GM06990 (cell line): ENCODE results near the gene TSACC.
"Not testable (repeated sequence)": the region's sequence is repeated elsewhere in the genome, so short reads cannot be mapped to it uniquely, and the experiment has no call there.

ENCODE experiments used
- DNase-seq: peaks from one replicate; pipeline ENCODE4 v3.0.0-alpha.2; 2011; ENCODE audit not compliant: insufficient read length; ENCODE audit errors: extremely low read depth
- H3K27me3 ChIP-seq: replicated peaks from 2 replicates; pipeline ENCODE4 v1.6.0; 2011; ENCODE audit warnings: low read length; ENCODE audit not compliant: control insufficient read depth, insufficient read depth
- H3K36me3 ChIP-seq: 2 replicates; pipeline ENCODE4 v1.5.1; 2011; ENCODE audit warnings: low read length; ENCODE audit not compliant: control insufficient read depth, insufficient read depth
- H3K4me3 ChIP-seq: replicated peaks from 2 replicates; pipeline ENCODE4 v1.5.1; 2011; ENCODE audit warnings: low read depth, mild to moderate bottlenecking, control low read depth, low read length
- TF ChIP-seq, protein P1 (sequence below): IDR thresholded peaks from 2 replicates; pipeline ENCODE4 v1.5.1; 2011; ENCODE audit warnings: low read length, control low read depth, mild to moderate bottlenecking, inconsistent platforms; ENCODE audit not compliant: insufficient read depth, poor library complexity, severe bottlenecking

TSACC gene

GRCh38 chr1:156310962-156311361 is 27.4 kb upstream of the TSACC start:
- Histone ChIP-seq H3K36me3 (peaks cover 23% of the 10 kb centered on the region), H3K27me3 (no peaks in the 10 kb centered on the region), H3K4me3 (no peak overlapping the region)
- no peak for DNase-seq
- TF ChIP-seq, protein P1, sequence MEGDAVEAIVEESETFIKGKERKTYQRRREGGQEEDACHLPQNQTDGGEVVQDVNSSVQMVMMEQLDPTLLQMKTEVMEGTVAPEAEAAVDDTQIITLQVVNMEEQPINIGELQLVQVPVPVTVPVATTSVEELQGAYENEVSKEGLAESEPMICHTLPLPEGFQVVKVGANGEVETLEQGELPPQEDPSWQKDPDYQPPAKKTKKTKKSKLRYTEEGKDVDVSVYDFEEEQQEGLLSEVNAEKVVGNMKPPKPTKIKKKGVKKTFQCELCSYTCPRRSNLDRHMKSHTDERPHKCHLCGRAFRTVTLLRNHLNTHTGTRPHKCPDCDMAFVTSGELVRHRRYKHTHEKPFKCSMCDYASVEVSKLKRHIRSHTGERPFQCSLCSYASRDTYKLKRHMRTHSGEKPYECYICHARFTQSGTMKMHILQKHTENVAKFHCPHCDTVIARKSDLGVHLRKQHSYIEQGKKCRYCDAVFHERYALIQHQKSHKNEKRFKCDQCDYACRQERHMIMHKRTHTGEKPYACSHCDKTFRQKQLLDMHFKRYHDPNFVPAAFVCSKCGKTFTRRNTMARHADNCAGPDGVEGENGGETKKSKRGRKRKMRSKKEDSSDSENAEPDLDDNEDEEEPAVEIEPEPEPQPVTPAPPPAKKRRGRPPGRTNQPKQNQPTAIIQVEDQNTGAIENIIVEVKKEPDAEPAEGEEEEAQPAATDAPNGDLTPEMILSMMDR: no peak

DNA sequence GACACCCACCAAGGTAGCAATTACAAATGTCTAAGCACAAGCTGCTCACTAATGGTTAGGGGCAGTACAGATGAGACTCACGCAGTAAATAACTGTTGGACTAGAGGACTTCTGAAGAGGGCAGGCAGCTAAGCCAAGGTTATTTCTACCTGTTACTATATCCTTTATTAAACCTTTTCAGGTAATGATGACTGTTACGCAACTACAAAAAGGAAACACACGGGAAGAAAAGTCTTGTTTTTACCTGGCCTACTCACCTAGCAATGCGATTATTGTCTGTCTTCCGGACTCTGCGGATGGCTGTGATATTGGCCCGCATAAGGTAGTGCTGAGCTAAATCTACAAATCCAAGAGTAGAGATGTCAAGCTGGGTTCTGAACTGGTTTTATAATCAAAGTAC is 21.4 kb upstream of the TSACC start:
- DNase-seq: no peak
- H3K36me3 ChIP-seq: peaks cover 29% of the 10 kb centered on the region
- H3K4me3 ChIP-seq: no peak overlapping the region
- no peaks in the 10 kb centered on the region for H3K27me3 ChIP-seq
- TF ChIP-seq, protein P1: no peak

DNA sequence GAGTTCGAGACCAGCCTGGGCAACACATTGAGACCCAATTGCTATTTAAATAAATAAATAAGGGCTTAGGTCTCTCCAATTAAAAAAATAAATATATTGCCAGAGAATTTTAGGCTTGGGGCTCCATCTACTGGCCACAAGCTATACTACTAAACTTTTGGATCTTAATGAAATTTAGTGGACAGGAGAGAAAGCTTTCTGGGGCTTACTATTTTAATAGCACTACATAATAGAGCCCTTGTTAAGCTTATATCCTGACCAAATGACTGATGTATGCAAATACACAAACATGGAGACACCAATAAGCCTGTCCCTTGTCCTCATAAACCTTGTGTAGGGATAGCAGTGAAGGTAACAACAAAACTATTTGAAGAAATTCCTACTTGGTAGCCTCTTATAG is 18.7 kb upstream of the TSACC start:
- Histone ChIP-seq H3K4me3 (no peak overlapping the region), H3K27me3 (no peaks in the 10 kb centered on the region), H3K36me3 (peaks cover 30% of the 10 kb centered on the region)
- no peak for DNase-seq
- TF ChIP-seq, protein P1: peak; percentile 53

GRCh38 chr1:156320560-156320959 is 17.8 kb upstream of the TSACC start:
- Histone ChIP-seq H3K4me3 (no peak overlapping the region), H3K27me3 (no peaks in the 10 kb centered on the region), H3K36me3 (peaks cover 32% of the 10 kb centered on the region)
- no peak for DNase-seq
- TF ChIP-seq, protein P1: no peak

DNA sequence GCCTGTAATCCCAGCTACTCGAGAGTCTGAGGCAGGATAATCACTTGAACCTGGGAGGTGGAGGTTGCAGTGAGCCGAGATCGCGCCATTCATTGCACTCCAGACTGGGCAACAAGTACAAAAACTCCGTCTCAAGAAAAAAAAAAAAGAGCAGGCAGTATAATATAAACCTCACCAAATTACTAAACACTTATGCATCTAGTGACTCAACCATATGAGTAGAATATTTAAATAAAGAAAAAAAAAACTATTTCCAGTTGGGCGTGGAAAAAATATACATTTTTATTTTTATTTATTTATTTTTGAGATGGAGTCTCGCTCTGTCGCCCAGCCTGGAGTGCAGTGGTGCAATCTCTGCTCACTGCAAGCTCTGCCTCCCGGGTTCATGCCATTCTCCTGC is 15.1 kb upstream of the TSACC start:
- not testable (repeated sequence) for H3K27me3 ChIP-seq, H3K4me3 ChIP-seq, DNase-seq
- H3K36me3 ChIP-seq: peaks cover 26% of the 10 kb centered on the region

- no peak for DNase-seq
- H3K4me3 ChIP-seq: peak overlapping the region; percentile 84
- TF ChIP-seq, protein P1: peak; percentile 37
- H3K27me3 ChIP-seq: no peaks in the 10 kb centered on the region
- H3K36me3 ChIP-seq: peaks cover 11% of the 10 kb centered on the region
These were observed 2.1 kb upstream of the TSACC start for GRCh38 chr1:156336242-156336641.
